SU-DHL-6 (cell line): Measurements from ENCODE around the gene PTK6.

Source experiments
- H2AFZ ChIP-seq: fragments of 200-600 bp; sonication (generic); 2 replicates; pipeline ENCODE4 v1.6.1; 2014; ENCODE audit warnings: low read depth, mild to moderate bottlenecking, moderate library complexity, mixed read lengths, antibody characterized with exemption, low read length; ENCODE audit not compliant: severe bottlenecking
- H3F3A ChIP-seq: fragments of 200-600 bp; shearing (Covaris generic); 2 replicates; pipeline ENCODE4 v1.6.0; 2016; ENCODE audit warnings: antibody characterized with exemption, mild to moderate bottlenecking; ENCODE audit not compliant: insufficient read depth
- H3K27ac ChIP-seq: fragments of 200-600 bp; sonication (generic); 2 replicates; pipeline ENCODE4 v1.5.1; 2016; ENCODE audit warnings: low read depth, mild to moderate bottlenecking, low read length, moderate library complexity, mixed read lengths
- H3K27me3 ChIP-seq: fragments of 200-600 bp; sonication (generic), shearing (Covaris generic); 2 replicates; pipeline ENCODE4 v1.6.0; 2014; ENCODE audit warnings: mild to moderate bottlenecking, low read length
- H3K36me3 ChIP-seq: fragments of 200-600 bp; sonication (generic); 2 replicates; pipeline ENCODE4 v1.6.1; 2014; ENCODE audit warnings: mild to moderate bottlenecking, low read length, mixed read lengths
- H3K4me2 ChIP-seq: fragments of 300-600, 200-600 bp; shearing (Covaris generic), sonication (generic); 2 replicates; pipeline ENCODE4 v1.6.0; 2014; ENCODE audit warnings: low read length, low read depth, mild to moderate bottlenecking; ENCODE audit not compliant: poor library complexity, severe bottlenecking
- H3K4me3 ChIP-seq: fragments of 200-600 bp; sonication (generic); 2 replicates; pipeline ENCODE4 v1.5.1; 2014; ENCODE audit warnings: antibody characterized with exemption, low read length, mild to moderate bottlenecking, mixed read lengths; ENCODE audit not compliant: insufficient read depth, poor library complexity, severe bottlenecking
- H3K79me2 ChIP-seq: fragments of 200-600 bp; sonication (generic); 2 replicates; pipeline ENCODE4 v1.6.1; 2014; ENCODE audit warnings: mild to moderate bottlenecking, low read length, moderate library complexity; ENCODE audit not compliant: insufficient read depth
- H3K9ac ChIP-seq: fragments of 200-600 bp; sonication (generic); 2 replicates; pipeline ENCODE4 v1.7.0; 2014; ENCODE audit warnings: mild to moderate bottlenecking, low read length
- H3K9me2 ChIP-seq: fragments of 200-600 bp; sonication (generic); replicated peaks from 2 replicates; pipeline ENCODE4 v1.6.1; 2014; ENCODE audit warnings: low read length; ENCODE audit not compliant: insufficient read depth
- H3K9me3 ChIP-seq: fragments of 200-600 bp; sonication (generic); 2 replicates; pipeline ENCODE4 v1.6.1; 2014; ENCODE audit warnings: low read length, mixed read lengths; ENCODE audit not compliant: insufficient read depth
- H4K20me1 ChIP-seq: fragments of 200-600 bp; sonication (generic); 2 replicates; pipeline ENCODE4 v1.6.1; 2014; ENCODE audit warnings: low read depth, mild to moderate bottlenecking, antibody characterized with exemption, low read length, moderate library complexity, mixed read lengths
- EZH2phosphoT487 ChIP-seq: fragments of 200-600 bp; sonication (generic), shearing (Covaris generic); conservative IDR thresholded peaks from 2 replicates; pipeline ENCODE4 v1.6.1; 2018; ENCODE audit warnings: mild to moderate bottlenecking, antibody characterized with exemption, low read length, moderate library complexity, mixed read lengths
- TF ChIP-seq, protein P1 (sequence below): fragments of 200-600 bp; sonication (generic); IDR thresholded peaks from one replicate; pipeline ENCODE4 v1.5.1; 2017; ENCODE audit warnings: antibody characterized with exemption, mild to moderate bottlenecking, low read length, moderate library complexity; ENCODE audit not compliant: insufficient read depth, poor library complexity, severe bottlenecking

PTK6 gene

DNA sequence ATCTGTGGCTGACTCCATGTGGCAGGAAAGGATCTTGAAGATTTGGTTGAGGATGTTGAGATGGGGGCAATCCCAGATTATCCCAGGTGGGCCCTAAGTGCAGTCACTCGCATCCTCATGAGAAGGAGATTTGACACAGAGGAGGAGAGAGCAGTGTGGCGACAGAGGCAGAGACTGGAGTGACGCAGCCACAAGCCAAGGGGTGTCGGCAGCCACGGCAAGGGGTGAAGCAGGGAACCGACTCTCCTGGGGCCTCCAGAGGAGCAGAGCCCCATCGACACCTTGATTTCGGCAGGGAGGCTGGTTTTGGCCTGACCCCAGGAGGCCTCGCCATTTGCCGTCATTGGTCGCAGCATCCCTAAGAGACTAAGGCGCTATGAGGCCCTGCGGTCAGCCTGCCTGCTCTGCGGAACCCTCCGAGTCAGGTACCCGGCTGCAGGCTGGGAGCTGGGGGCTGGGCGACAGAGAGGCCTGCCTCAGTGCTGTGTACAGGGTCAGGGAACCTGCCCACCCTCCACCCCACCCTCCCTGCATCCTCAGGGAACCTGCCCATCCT lies 50.8 kb downstream of the PTK6 start:
- Histone ChIP-seq H3K9me2 (no peaks in the 10 kb centered on the region), H3K4me3 (no peak overlapping the region), H4K20me1 (no peaks in the 10 kb centered on the region), H2AFZ (no peak overlapping the region), H3K27me3 (no peaks in the 10 kb centered on the region), H3K4me2 (no peak overlapping the region), H3K27ac (no peak overlapping the region), H3K9ac (no peak overlapping the region), H3F3A (no peaks in the 10 kb centered on the region), H3K79me2 (no peaks in the 10 kb centered on the region), H3K9me3 (no peaks in the 10 kb centered on the region), H3K36me3 (no peaks in the 10 kb centered on the region)
- TF ChIP-seq, protein P1, sequence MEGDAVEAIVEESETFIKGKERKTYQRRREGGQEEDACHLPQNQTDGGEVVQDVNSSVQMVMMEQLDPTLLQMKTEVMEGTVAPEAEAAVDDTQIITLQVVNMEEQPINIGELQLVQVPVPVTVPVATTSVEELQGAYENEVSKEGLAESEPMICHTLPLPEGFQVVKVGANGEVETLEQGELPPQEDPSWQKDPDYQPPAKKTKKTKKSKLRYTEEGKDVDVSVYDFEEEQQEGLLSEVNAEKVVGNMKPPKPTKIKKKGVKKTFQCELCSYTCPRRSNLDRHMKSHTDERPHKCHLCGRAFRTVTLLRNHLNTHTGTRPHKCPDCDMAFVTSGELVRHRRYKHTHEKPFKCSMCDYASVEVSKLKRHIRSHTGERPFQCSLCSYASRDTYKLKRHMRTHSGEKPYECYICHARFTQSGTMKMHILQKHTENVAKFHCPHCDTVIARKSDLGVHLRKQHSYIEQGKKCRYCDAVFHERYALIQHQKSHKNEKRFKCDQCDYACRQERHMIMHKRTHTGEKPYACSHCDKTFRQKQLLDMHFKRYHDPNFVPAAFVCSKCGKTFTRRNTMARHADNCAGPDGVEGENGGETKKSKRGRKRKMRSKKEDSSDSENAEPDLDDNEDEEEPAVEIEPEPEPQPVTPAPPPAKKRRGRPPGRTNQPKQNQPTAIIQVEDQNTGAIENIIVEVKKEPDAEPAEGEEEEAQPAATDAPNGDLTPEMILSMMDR, result no peak
- TF ChIP-seq EZH2phosphoT487, result no peak

DNA sequence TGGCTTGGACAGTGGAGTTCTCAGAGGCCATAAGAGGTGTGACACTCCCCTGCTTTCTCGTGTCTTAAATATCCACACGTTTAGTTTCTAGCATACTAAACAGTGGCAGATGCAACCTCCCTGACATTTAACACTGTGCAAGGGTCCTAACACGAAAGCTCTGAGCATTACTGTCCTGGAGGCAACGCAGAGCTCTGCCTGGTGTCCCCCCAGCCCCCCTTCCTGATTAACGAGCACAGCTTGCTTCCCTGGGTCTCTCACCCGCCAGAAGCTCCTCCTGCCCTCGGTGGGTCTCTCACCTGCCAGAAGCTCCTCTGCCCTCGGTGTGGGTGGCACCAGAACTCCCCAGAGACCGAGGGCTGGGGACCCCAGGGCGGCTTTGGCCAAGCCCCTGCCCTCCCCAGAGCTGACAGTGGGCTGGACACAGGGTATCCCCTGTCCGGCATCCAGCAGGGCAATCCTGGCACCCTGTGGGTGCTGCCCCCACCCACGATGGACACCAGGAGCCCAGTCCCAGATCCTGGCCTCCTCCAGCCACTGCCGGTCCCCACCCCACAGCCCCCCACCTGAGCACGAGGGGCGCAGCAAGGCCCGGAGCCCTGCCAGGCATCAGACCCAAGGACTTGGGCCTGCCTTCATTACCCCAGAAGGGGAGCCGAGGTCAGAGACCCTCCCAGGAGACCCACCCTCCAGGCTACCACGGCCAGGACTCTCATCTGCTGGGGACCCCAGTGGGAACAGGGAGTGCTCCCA lies 52.3 kb downstream of the PTK6 start:
- TF ChIP-seq EZH2phosphoT487, result no peak
- TF ChIP-seq, protein P1, result no peak
- no peak overlapping the region for H3K9ac ChIP-seq
- H4K20me1 ChIP-seq, result no peaks in the 10 kb centered on the region

DNA sequence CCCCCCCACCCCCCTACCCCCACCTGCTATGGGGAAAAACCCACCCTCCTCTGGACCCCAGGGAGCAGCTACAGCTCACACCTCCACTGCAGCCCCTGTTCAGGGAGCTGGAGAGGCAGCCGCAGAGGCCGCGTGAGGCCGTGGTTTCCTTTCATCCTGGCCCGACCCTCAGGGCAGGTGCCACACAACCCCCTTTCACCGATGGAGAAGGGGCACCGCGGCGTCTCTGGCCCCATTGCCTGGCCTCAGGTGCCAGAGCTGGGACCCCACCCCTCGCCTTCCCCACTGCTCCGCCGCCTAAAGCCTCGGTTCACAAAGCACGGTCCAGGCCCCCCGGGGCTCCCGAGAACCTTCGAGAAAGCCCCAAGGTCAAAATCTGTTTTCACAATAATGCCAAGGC lies 52.9 kb downstream of the PTK6 start:
- no peaks in the 10 kb centered on the region for H3K9me2 ChIP-seq
- H3K9me3 ChIP-seq, result no peaks in the 10 kb centered on the region
- H3K4me2 ChIP-seq, result no peak overlapping the region
- H4K20me1 ChIP-seq, result no peaks in the 10 kb centered on the region
- H3K9ac ChIP-seq, result no peak overlapping the region
- no peak overlapping the region for H2AFZ ChIP-seq
- no peaks in the 10 kb centered on the region for H3K27me3 ChIP-seq
- no peak overlapping the region for H3K4me3 ChIP-seq
- no peaks in the 10 kb centered on the region for H3K79me2 ChIP-seq
- no peak for TF ChIP-seq EZH2phosphoT487
- TF ChIP-seq, protein P1, result no peak
- H3F3A ChIP-seq, result no peaks in the 10 kb centered on the region
- H3K36me3 ChIP-seq, result no peaks in the 10 kb centered on the region
- no peak overlapping the region for H3K27ac ChIP-seq

More for the DNA sequence above, 52.3 kb downstream of the PTK6 start:
- no peaks in the 10 kb centered on the region for H3K9me3 ChIP-seq
- H3F3A ChIP-seq, result no peaks in the 10 kb centered on the region
- H2AFZ ChIP-seq, result no peak overlapping the region
- H3K9me2 ChIP-seq, result no peaks in the 10 kb centered on the region
- no peaks in the 10 kb centered on the region for H3K79me2 ChIP-seq
- no peak overlapping the region for H3K27ac ChIP-seq
- no peak overlapping the region for H3K4me2 ChIP-seq
- H3K36me3 ChIP-seq, result no peaks in the 10 kb centered on the region
- H3K27me3 ChIP-seq, result no peaks in the 10 kb centered on the region
- no peak overlapping the region for H3K4me3 ChIP-seq
